Mesothelial cell of epicardium (in vitro differentiated cells): ENCODE measurements around the gene FNDC3A. TPM values are rescaled to one million over a fixed set of nuclear protein-coding genes. Genes with fewer than 3 reads are reported as not detected.

Experiments
- DNase-seq, 2 experiments: peaks; one replicate each; pipeline ENCODE4 v3.0.0; 2021; ENCODE audit warnings: low spot score in 2 of 2; ENCODE audit not compliant: unreplicated experiment in 2 of 2
- H3K27ac Mint-ChIP-seq: 2 replicates; pipeline ENCODE4 v1.8.0; 2021; ENCODE audit warnings: mixed read lengths
- H3K27me3 Mint-ChIP-seq: 2 replicates; pipeline ENCODE4 v1.8.0; 2021; ENCODE audit warnings: low read depth, mixed read lengths
- H3K36me3 Mint-ChIP-seq: 2 replicates; pipeline ENCODE4 v1.8.0; 2021; ENCODE audit warnings: mixed read lengths
- H3K4me1 Mint-ChIP-seq: 2 replicates; pipeline ENCODE4 v1.8.0; 2021; ENCODE audit warnings: mixed read lengths
- H3K4me3 Mint-ChIP-seq: 2 replicates; pipeline ENCODE4 v1.8.0; 2021; ENCODE audit warnings: mild to moderate bottlenecking, moderate library complexity, mixed read lengths
- H3K9me3 Mint-ChIP-seq: 2 replicates; pipeline ENCODE4 v1.8.0; 2021; ENCODE audit warnings: mixed read lengths
- CTCF ChIP-seq: fragments of 200-600 bp; sonication (generic); IDR thresholded peaks from one replicate; pipeline ENCODE4 v1.5.0; 2021; ENCODE audit warnings: antibody characterized with exemption; ENCODE audit not compliant: unreplicated experiment
- total RNA-seq: library from RNA; stranded (reverse); gene quantifications from 3 replicates; pipeline ENCODE4 v1.2.1, GENCODE V29; 2021

The FNDC3A gene
- total RNA-seq, 1 donor from 2014 or later = 94.1 TPM

GRCh38 chr13:49253310-49253709 lies 277.6 kb downstream of the FNDC3A start:
- H3K9me3 Mint-ChIP-seq = no peaks in the 10 kb centered on the region

GRCh38 chr13:49254007-49254406 lies 278.3 kb downstream of the FNDC3A start:
- H3K9me3 Mint-ChIP-seq = no peaks in the 10 kb centered on the region
- no peak for DNase-seq
- no peak for TF ChIP-seq CTCF
- no peak overlapping the region for H3K27ac Mint-ChIP-seq
- H3K4me1 Mint-ChIP-seq = peaks cover 2% of the 10 kb centered on the region
- H3K4me3 Mint-ChIP-seq = no peak overlapping the region
- H3K27me3 Mint-ChIP-seq = no peaks in the 10 kb centered on the region
- peaks cover 28% of the 10 kb centered on the region for H3K36me3 Mint-ChIP-seq

More at GRCh38 chr13:49253310-49253709, 277.6 kb downstream of the FNDC3A start:
- no peak overlapping the region for H3K4me3 Mint-ChIP-seq
- DNase-seq = no peak
- no peak overlapping the region for H3K27ac Mint-ChIP-seq
- H3K4me1 Mint-ChIP-seq = peaks cover 8% of the 10 kb centered on the region
- no peaks in the 10 kb centered on the region for H3K27me3 Mint-ChIP-seq
- no peak for TF ChIP-seq CTCF
- peaks cover 28% of the 10 kb centered on the region for H3K36me3 Mint-ChIP-seq

- no peaks in the 10 kb centered on the region for H3K9me3 Mint-ChIP-seq
- H3K27me3 Mint-ChIP-seq = no peaks in the 10 kb centered on the region
- H3K4me3 Mint-ChIP-seq = no peak overlapping the region
- TF ChIP-seq CTCF = no peak
- H3K36me3 Mint-ChIP-seq = peaks cover 40% of the 10 kb centered on the region
- no peak for DNase-seq
- no peak overlapping the region for H3K27ac Mint-ChIP-seq
- H3K4me1 Mint-ChIP-seq = no peaks in the 10 kb centered on the region
Measured at GRCh38 chr13:49256841-49257240, 281.1 kb downstream of the FNDC3A start.

GRCh38 chr13:49258089-49258796 lies 282.5 kb downstream of the FNDC3A start:
- Mint-ChIP-seq H3K9me3 (no peaks in the 10 kb centered on the region), H3K27ac (no peak overlapping the region), H3K4me3 (no peak overlapping the region), H3K36me3 (peaks cover 40% of the 10 kb centered on the region), H3K4me1 (no peaks in the 10 kb centered on the region), H3K27me3 (no peaks in the 10 kb centered on the region)
- TF ChIP-seq CTCF = no peak
- no peak for DNase-seq

Other genes starting within 250 kb of the FNDC3A start
- 0.18 TPM in 1 of 3 replicates, not detected in the others for gene MLNR, start 244.4 kb downstream of the FNDC3A start, total RNA-seq